ENCODE measurements around the gene HOXA7. TPM values are rescaled to one million over a fixed set of nuclear protein-coding genes. Genes with fewer than 3 reads are reported as not detected.

Gene HOXA7
- total RNA-seq, 2 donors from 2014 or later = 30.2 to 38.9 TPM

- peak; percentile 80 to 91 for DNase-seq
- intact Hi-C loops (cut with DNase I, micrococcal nuclease) = loop anchor here in 1 of 2 donors (10.0 kb wide), 1 partner anchor 1320 kb away; no protein-coding TSS in a partner anchor
- peak; percentile 60 for ATAC-seq
These were observed 18.6 kb upstream of the HOXA7 start for GRCh38 chr7:27174874-27175625.

DNA sequence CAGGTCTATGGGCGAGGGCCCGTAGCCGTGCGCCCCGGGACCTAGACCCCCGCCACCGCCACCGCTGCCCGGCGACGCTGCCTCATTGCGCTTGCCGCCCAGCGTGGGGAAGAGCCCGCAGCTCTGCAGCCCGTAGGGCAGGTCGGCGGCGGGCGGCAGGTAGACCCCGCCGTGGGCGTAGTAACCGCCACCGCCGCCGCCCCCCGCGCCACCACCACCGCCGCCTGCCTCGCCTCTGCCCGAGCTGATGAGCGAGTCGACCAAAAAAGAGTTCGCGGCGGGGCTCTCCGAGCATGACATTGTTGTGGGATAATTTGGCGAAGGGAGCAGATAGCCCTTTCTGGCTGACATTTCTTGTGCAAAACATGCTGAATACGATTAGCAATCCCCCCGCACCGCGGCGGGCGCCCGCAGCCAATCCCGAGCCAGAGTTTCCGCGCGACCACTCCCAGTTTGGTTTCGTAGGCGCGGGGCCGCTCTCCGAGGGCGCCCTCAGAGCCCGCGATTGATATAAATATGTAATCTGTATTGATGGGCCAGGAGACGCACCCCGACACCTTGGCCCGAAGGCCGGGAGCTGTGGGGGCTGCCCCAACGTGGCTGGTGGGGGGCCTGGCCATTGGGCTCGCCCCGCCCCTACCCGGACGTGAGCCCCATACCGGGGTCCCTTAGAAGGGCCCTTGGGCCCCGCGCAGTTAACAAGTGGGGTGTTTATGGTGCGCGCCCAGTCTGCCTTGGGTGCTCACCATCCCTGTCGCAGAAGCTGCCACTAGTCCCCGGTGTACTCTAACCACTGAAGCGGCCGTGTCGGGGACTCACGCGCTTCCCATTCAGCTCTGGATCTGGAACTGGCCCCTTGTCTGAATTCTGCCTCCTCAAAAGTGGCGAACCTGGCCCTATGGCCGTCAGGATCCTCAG lies 17.7 kb upstream of the HOXA7 start, which contains the start of gene HOXA10:
HOXA10 (minus strand) TSS at position 365 of the 918 bp plus-strand sequence; CDS start at position 351, 14 bp downstream.
- DNase-seq (peak; percentile 74 to 80), ATAC-seq (peak; percentile 22)
- intact Hi-C loops (cut with DNase I, micrococcal nuclease) = loop anchor here in 1 of 2 donors (10.0 kb wide), 1 partner anchor 1319 kb away; no protein-coding TSS in a partner anchor

- intact Hi-C loops (cut with DNase I, micrococcal nuclease) = loop anchor here in 1 of 2 donors (10.0 kb wide), 1 partner anchor 1319 kb away; no protein-coding TSS in a partner anchor
These were observed 17.1 kb upstream of the HOXA7 start for GRCh38 chr7:27173511-27173955.

DNA sequence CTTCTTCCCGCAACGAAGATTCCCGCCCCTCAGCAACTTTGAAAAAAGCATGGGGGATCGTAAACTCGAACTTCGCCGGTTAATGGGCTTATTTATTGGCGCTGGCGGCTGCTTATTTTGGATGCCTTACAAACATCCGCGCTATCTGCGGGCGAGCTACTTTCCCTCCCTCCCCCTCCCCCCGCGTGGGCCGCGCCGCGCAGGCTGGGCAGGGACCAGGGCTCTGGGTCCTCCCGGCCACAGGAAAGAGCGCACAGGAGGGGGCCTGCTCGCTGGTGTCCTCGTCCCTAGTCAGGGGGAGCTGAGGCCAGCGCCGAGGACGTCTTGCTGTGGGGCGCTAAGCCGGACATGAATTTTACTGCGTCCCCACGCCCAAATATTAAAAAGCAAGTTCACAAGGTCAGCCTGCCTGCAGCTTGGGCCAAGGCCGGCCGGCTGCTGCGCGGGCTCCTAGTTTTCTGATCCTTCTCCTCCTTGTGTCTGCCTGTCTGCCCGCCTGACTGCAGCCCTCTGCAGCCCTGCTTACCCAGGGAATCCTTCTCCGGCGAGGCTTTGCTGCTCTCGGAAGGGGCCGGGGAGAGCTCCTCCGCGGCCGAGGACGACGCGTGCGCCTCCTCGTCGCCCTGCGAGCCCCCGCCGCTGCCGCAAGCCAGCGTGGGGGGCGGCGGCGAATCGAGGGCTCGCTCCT lies 16.5 kb upstream of the HOXA7 start:
- peak; percentile 85 to 88 for DNase-seq
- intact Hi-C loops (cut with DNase I, micrococcal nuclease) = loop anchor here in 1 of 2 donors (10.0 kb wide), 1 partner anchor 1318 kb away; no protein-coding TSS in a partner anchor
- peak; percentile 22 for ATAC-seq

More at GRCh38 chr7:27173511-27173955, 17.1 kb upstream of the HOXA7 start:
- peak; percentile 11 for ATAC-seq
- DNase-seq = peak; percentile 37 to 59

- DNase-seq = peak; percentile 33 to 37
- ATAC-seq = no peak
- intact Hi-C loops (cut with DNase I, micrococcal nuclease) = loop anchor here in 1 of 2 donors (10.0 kb wide), 1 partner anchor 1318 kb away; no protein-coding TSS in a partner anchor
These were observed 15.9 kb upstream of the HOXA7 start for GRCh38 chr7:27172315-27172774.

GRCh38 chr7:27171637-27172314 lies 15.3 kb upstream of the HOXA7 start:
- intact Hi-C loops (cut with DNase I, micrococcal nuclease) = loop anchor here in 1 of 2 donors (10.0 kb wide), 1 partner anchor 1317 kb away; no protein-coding TSS in a partner anchor
- ATAC-seq (no peak), DNase-seq (peak; percentile 30 to 53)

- ATAC-seq (no peak), DNase-seq (peak; percentile 46 to 57)
- intact Hi-C loops (cut with DNase I, micrococcal nuclease) = loop anchor here in 1 of 2 donors (10.0 kb wide), 1 partner anchor 1316 kb away; no protein-coding TSS in a partner anchor
These were observed 14.8 kb upstream of the HOXA7 start for GRCh38 chr7:27171325-27171636.

DNA sequence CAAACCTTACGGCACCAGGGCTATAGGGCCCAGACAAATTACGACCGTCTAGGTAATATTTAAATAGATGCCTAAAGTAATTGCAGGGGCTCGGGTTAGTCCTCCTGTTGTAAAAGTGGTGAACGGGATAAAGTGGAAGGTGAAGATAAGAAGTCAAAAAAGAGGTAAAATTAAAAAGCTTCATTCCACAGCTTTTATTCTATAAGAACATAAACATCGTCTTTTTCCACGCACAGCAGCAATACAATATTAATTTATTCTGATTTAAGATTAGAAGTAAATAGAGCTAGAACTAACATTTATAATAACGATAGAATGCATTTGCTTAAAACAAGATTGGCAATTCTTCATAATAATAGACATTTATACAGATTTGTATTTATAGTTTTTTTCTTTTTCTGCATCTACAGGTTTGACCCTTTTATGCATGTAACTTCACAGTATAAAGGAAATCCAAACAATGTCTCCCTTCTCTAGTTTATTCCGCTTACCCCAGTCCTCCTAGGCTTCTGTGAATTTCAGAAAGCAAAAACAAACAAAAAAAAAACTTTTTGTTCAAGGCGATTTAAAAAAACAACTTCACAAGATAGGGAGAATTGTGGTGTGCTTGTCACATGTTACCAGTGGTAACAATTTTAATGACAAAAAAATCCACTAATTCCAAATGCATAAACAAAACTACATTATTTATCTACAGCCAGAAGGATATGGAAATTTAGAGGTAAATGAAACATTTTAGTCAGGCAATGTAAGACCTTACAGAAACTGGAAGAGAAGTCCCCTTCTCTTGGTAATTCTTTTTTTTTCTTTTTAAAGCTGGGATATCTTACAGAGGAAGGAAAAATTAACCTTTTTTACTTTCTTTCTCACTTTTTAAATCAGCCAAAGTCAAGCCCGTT lies 14.2 kb upstream of the HOXA7 start:
- no peak for DNase-seq
- ATAC-seq = no peak
- intact Hi-C loops (cut with DNase I, micrococcal nuclease) = loop anchor here in 1 of 2 donors (10.0 kb wide), 1 partner anchor 1316 kb away; no protein-coding TSS in a partner anchor

DNA sequence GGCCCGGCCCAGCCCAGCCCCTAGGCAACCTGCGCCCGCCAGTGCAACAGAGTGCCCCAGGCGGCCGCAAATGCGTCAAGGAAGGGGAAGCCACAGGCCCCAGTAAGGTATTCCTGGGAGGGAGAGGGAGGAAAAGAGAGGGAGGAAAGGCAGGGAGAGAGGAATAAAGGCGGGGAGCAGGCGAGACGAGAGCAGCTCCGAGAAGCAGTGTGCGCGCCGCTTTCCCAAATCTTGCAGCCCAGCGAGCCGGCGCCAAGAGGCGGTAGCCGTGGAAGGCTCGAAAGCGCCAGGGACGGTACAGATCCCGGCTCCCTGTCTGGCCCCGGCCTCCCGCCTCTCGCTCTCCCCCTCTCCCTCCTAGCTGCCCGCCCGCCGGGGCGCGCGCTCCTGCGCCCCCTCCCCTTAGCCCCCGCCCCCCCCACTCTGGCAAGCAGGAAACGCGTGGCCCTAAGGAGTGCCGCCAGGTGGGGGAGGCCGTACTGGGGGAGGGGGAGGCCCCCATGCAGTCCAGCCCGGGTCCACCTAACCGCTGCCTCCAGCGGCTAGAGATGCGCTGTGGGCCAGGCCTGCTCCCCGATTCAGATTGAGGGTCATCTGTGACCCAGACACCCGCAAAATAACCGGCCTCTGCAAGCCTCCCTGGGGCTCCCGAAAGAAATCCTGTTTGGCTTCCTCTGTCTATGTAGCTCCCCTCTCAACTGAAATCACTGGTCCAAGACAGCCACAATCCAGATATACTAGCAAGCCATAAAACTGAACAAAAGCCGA lies 13.4 kb upstream of the HOXA7 start:
- intact Hi-C loops (cut with DNase I, micrococcal nuclease) = loop anchor here in 1 of 2 donors (10.0 kb wide), 1 partner anchor 1315 kb away; no protein-coding TSS in a partner anchor
- DNase-seq = peak; percentile 51
- peak; percentile 1 for ATAC-seq

DNA sequence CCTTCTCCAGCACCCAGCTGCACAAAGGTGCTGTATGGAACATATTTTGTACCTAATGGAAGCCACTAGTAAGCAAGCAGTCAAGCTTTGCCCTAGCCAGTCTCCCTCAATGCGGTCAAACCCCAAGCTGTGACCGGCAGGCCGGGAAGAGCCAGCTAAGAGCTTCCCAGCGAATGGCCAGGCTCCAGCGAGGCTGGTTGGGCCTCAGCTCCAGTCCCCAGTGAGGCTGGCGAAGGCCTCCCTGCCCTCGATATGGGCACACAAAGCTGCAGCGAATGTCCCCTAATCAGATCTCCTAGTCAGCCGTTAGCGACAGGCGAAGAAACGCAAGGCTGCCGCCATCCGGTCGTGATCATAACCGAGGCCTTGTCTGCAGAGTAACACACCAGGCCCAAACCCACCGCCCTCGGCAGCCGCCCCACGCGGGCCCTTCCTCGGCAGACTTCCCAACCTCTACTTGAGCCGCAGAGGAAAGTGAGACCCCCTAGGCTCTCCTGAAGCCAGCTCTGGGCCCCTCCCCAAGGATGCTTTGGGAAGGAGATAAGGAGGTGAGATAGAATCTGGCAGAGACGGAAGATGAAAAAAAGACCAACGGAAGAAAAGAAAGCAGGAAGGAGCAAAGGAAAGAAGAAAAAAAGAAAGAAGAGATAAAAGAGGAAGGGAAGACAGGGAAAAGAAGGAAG lies 11.9 kb upstream of the HOXA7 start:
- ATAC-seq = peak; percentile 22
- intact Hi-C loops (cut with DNase I, micrococcal nuclease) = no loop called here
- peak; percentile 72 to 80 for DNase-seq

- intact Hi-C loops (cut with DNase I, micrococcal nuclease) = no loop called here
- ATAC-seq (no peak), DNase-seq (no peak)
These were observed 11.4 kb upstream of the HOXA7 start for GRCh38 chr7:27167916-27168264.

DNA sequence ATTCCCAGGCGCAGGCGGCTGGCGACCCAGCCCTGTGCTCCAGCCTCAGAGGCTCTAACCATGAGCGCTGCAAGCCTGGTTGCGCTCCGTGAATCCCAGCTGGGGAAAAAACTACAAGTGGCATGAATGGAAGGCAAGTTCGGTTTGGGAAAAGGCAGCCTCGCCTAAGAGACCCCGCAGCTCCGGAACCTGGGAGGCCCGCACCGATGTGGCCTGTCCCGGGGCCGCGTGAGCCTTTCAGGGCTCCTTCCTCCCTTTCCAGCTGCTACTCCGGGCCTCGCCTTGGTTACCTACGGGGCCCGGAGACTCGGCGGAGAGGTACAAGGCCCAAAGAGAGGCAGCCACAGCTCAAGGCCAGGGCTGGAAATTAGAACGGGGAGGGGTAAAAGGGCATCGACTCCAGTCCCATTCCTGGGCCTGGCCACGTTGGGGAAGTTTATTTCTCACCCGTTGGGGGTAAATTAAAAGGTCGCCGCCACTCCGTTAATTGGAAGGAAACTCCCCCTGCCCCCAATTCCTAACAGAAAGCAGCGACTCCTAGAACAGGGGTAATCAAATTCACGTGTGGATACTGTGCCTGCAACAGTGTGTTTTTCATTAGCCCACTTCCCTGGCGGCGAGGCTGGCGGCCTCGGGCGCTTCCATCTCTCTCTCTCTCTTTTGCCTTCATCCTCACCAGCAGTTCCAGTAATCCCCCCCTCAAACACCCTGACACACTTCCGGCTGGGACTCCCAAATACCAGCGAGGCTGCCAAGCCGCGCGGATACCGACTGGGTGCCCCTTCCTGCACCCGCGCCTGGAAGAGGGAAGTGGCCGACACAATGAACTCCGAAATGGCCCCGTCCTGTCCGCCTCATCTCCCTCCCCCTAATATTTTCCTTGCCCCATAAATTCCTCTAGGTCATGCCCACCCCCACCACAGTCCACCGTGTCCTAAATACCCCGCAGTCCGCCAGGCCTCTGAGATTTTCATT lies 10.3 kb upstream of the HOXA7 start:
- intact Hi-C loops (cut with DNase I, micrococcal nuclease) = no loop called here
- DNase-seq = peak in 1 of 2 donors; percentile 49
- ATAC-seq = no peak

DNA sequence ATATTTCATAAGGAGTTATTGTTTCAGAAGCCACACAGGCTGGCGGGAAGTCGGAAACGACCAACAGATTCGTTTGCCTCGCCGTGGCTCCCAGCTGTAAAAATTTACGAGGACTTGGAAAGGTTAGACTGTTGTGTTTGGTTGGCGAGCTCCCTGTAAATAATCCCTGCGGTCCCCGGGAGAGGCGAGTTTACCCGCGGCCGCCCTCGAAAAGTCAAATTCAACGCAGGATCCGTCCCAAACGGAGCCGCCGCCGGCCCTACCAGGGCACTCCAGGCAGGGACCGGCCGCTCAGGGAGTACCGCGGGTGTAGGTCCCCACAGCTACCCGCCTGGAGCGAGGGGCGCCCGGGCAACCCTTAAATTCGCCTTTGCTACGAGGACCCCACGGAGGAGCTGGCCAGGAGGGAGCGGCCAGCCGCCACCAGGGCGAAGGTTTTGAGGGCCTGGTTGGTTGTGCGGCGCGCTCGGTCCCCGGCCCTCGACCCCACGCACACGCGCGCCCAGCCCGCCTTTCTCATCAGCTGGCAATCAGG lies 9.6 kb upstream of the HOXA7 start:
- intact Hi-C loops (cut with DNase I, micrococcal nuclease) = no loop called here
- peak; percentile 69 to 78 for DNase-seq
- peak; percentile 16 for ATAC-seq

Data from left colon (tissue), 2 donors.